Smooth muscle cell (in vitro differentiated cells): ENCODE results near the gene LPGAT1. TPM values are rescaled to one million over a fixed set of nuclear protein-coding genes. Genes with fewer than 3 reads are reported as not detected.
"Not testable (repeated sequence)": the region's sequence is repeated elsewhere in the genome, so short reads cannot be mapped to it uniquely, and the experiment has no call there.

Experiments
- DNase-seq: peaks from one replicate; lab custom pipeline; 2025; ENCODE audit not compliant: unreplicated experiment; lab: John Stamatoyannopoulos, UW
- H2AFZ ChIP-seq: fragments of 200-600 bp; sonication (generic); 2 replicates; pipeline ENCODE4 v1.6.0; 2016; ENCODE audit warnings: antibody characterized with exemption, low read depth, mild to moderate bottlenecking
- H3F3A ChIP-seq: fragments of 200-600 bp; sonication (generic); 2 replicates; pipeline ENCODE4 v1.6.0; 2017; ENCODE audit warnings: antibody characterized with exemption, low read depth
- H3K27ac ChIP-seq: fragments of 200-600 bp; sonication (generic); 2 replicates; pipeline ENCODE4 v1.5.1; 2016; ENCODE audit warnings: low read depth, mild to moderate bottlenecking
- H3K27me3 ChIP-seq: fragments of 200-600 bp; sonication (generic); 2 replicates; pipeline ENCODE4 v1.6.1; 2016; ENCODE audit warnings: low read depth, mild to moderate bottlenecking
- H3K36me3 ChIP-seq: fragments of 200-600 bp; sonication (generic); 2 replicates; pipeline ENCODE4 v1.5.1; 2016; ENCODE audit warnings: low read depth
- H3K4me1 ChIP-seq: fragments of 200-600 bp; sonication (generic); 2 replicates; pipeline ENCODE4 v1.5.1; 2016; ENCODE audit warnings: low read depth
- H3K4me2 ChIP-seq: fragments of 200-600 bp; sonication (generic); 2 replicates; pipeline ENCODE4 v1.6.0; 2016; ENCODE audit warnings: mild to moderate bottlenecking
- H3K4me3 ChIP-seq: fragments of 200-600 bp; sonication (generic); 2 replicates; pipeline ENCODE4 v1.5.1; 2016; ENCODE audit warnings: mild to moderate bottlenecking
- H3K79me2 ChIP-seq: fragments of 200-600 bp; sonication (generic); 2 replicates; pipeline ENCODE4 v1.6.0; 2016; ENCODE audit warnings: low read depth, mild to moderate bottlenecking
- H3K9ac ChIP-seq: fragments of 200-600 bp; sonication (generic); 2 replicates; pipeline ENCODE4 v1.6.0; 2016; ENCODE audit warnings: low read depth
- H3K9me3 ChIP-seq: fragments of 200-600 bp; sonication (generic); replicated peaks from 2 replicates; pipeline ENCODE4 v1.5.1; 2016; ENCODE audit warnings: low read depth
- H4K20me1 ChIP-seq: fragments of 200-600 bp; sonication (generic); 2 replicates; pipeline ENCODE4 v1.6.0; 2016; ENCODE audit warnings: low read depth
- CTCF ChIP-seq: fragments of 200-600 bp; sonication (generic); IDR thresholded peaks from 2 replicates; pipeline ENCODE4 v1.5.1; 2017; ENCODE audit warnings: borderline replicate concordance, mild to moderate bottlenecking, antibody characterized with exemption; ENCODE audit not compliant: insufficient read depth, poor library complexity, severe bottlenecking
- WGBS: methylation state at CpG from one replicate; pipeline ENCODE4 v1.1.7; 2016; ENCODE audit warnings: low lambda C conversion rate; 5-methylcytosine and 5-hydroxymethylcytosine counted together
- polyA plus RNA-seq: library from polyadenylated mRNA; unstranded; fragments of >200 nt; fragmentation: Nextera tagmentation; extraction: Ambion mirVana; gene quantifications from 2 replicates; pipeline ENCODE4 v1.2.1, GENCODE V29; 2016
- total RNA-seq: library from RNA; depleted of rRNA; stranded (reverse); fragments of >200 nt; gene quantifications from 2 replicates; pipeline ENCODE4 v1.2.3, GENCODE V29; 2014

LPGAT1 gene
- total and polyA plus RNA-seq, 2 experiments from 2014 or later = 12.0 to 39.7 TPM

- TF ChIP-seq CTCF = no peak
- H3K36me3 ChIP-seq = no peaks in the 10 kb centered on the region
- DNase-seq = no peak
- H3K9ac ChIP-seq = no peak overlapping the region
- H3K9me3 ChIP-seq = no peaks in the 10 kb centered on the region
- no peaks in the 10 kb centered on the region for H3F3A ChIP-seq
- H3K27me3 ChIP-seq = no peaks in the 10 kb centered on the region
- H3K4me3 ChIP-seq = no peak overlapping the region
- no peaks in the 10 kb centered on the region for H3K4me1 ChIP-seq
- no peaks in the 10 kb centered on the region for H4K20me1 ChIP-seq
- no peak overlapping the region for H3K4me2 ChIP-seq
- no peak overlapping the region for H3K27ac ChIP-seq
- H3K79me2 ChIP-seq = no peaks in the 10 kb centered on the region
- H2AFZ ChIP-seq = no peak overlapping the region
Measured at GRCh38 chr1:211875541-211875940, 45.0 kb upstream of the LPGAT1 start.

- no peak overlapping the region for H3K4me2 ChIP-seq
- H4K20me1 ChIP-seq = no peaks in the 10 kb centered on the region
- no peaks in the 10 kb centered on the region for H3K4me1 ChIP-seq
Measured at GRCh38 chr1:211874521-211875347, 44.2 kb upstream of the LPGAT1 start.

GRCh38 chr1:211873731-211874130 lies 43.2 kb upstream of the LPGAT1 start:
- not testable (repeated sequence) for H2AFZ ChIP-seq, H3K4me3 ChIP-seq, H3K79me2 ChIP-seq, H3K4me1 ChIP-seq, H3K4me2 ChIP-seq, H3K27me3 ChIP-seq, H3K36me3 ChIP-seq, H3F3A ChIP-seq, H3K9ac ChIP-seq, H3K9me3 ChIP-seq, DNase-seq, H4K20me1 ChIP-seq, H3K27ac ChIP-seq
- 84% methylated on average over 3 of the region's 3 CpGs for WGBS

More at GRCh38 chr1:211874521-211875347, 44.2 kb upstream of the LPGAT1 start:
- Histone ChIP-seq H3K36me3 (no peaks in the 10 kb centered on the region), H3K9ac (no peak overlapping the region), H3K9me3 (no peaks in the 10 kb centered on the region), H3K27me3 (no peaks in the 10 kb centered on the region), H3K79me2 (no peaks in the 10 kb centered on the region), H3F3A (no peaks in the 10 kb centered on the region), H3K27ac (no peak overlapping the region), H3K4me3 (no peak overlapping the region), H2AFZ (no peak overlapping the region)
- DNase-seq = no peak
- no peak for TF ChIP-seq CTCF
- 94% methylated on average over 23 of the region's 25 CpGs for WGBS

GRCh38 chr1:211870156-211870555 lies 39.6 kb upstream of the LPGAT1 start:
- no peaks in the 10 kb centered on the region for H3K36me3 ChIP-seq
- WGBS = 83% methylated on average over 1 of the region's 1 CpG
- TF ChIP-seq CTCF = no peak
- H4K20me1 ChIP-seq = no peaks in the 10 kb centered on the region
- H3K79me2 ChIP-seq = no peaks in the 10 kb centered on the region
- no peaks in the 10 kb centered on the region for H3K27me3 ChIP-seq
- no peaks in the 10 kb centered on the region for H3F3A ChIP-seq
- DNase-seq = no peak
- H3K9me3 ChIP-seq = no peaks in the 10 kb centered on the region
- no peak overlapping the region for H2AFZ ChIP-seq
- no peaks in the 10 kb centered on the region for H3K4me1 ChIP-seq
- H3K27ac ChIP-seq = no peak overlapping the region
- no peak overlapping the region for H3K4me2 ChIP-seq
- no peak overlapping the region for H3K9ac ChIP-seq
- no peak overlapping the region for H3K4me3 ChIP-seq
